Natural killer cell (primary cell): ENCODE results near the gene MAU2. TPM values are rescaled to one million over a fixed set of nuclear protein-coding genes. Genes with fewer than 3 reads are reported as not detected.

Source experiments
- ATAC-seq, 3 donors: fragments of 150-1000 bp in 2 of 3; fragments of 200-7000 bp in 1 of 3; cut with Tn5 transposase; 1 replicate in 1 of 3; 2 replicates in 2 of 3; pipeline ENCODE4 v1.10.0; 2021; ENCODE audit warnings: mild to moderate bottlenecking in 2 of 3, moderate library complexity in 2 of 3
- DNase-seq, 2 donors: peaks; one replicate each; pipeline versions ENCODE4 v3.0.0 to v3.0.0-alpha.2; 2013 to 2021; ENCODE audit warnings: mixed read lengths in 1 of 2
- H3K27ac ChIP-seq: one replicate; pipeline ENCODE4 v1.5.1; 2013; ENCODE audit warnings: mild to moderate bottlenecking, low read length
- H3K27me3 ChIP-seq: one replicate; pipeline ENCODE4 v1.6.1; 2013; ENCODE audit warnings: low read length; ENCODE audit not compliant: control insufficient read depth, insufficient read depth
- H3K36me3 ChIP-seq: one replicate; pipeline ENCODE4 v1.6.1; 2013; ENCODE audit warnings: low read length; ENCODE audit not compliant: control insufficient read depth, insufficient read depth
- H3K4me1 ChIP-seq: one replicate; pipeline ENCODE4 v1.6.1; 2013; ENCODE audit warnings: low read length; ENCODE audit not compliant: control insufficient read depth, insufficient read depth
- H3K4me3 ChIP-seq: one replicate; pipeline ENCODE4 v1.5.1; 2013; ENCODE audit warnings: low read length
- H3K9me3 ChIP-seq: one replicate; pipeline ENCODE4 v1.6.1; 2013; ENCODE audit warnings: low read length; ENCODE audit not compliant: control insufficient read depth, insufficient read depth
- H3K27ac Mint-ChIP-seq, 2 donors: one replicate each; pipeline ENCODE4 v1.8.0; 2022; ENCODE audit warnings: mild to moderate bottlenecking in 2 of 2, mixed read lengths in 2 of 2, moderate library complexity in 1 of 2
- H3K27me3 Mint-ChIP-seq, 2 donors: one replicate each; pipeline ENCODE4 v1.8.0; 2022; ENCODE audit warnings: low read depth in 2 of 2, mixed read lengths in 2 of 2
- H3K36me3 Mint-ChIP-seq: one replicate; pipeline ENCODE4 v1.8.0; 2022; ENCODE audit warnings: mixed read lengths
- H3K4me1 Mint-ChIP-seq, 2 donors: one replicate each; pipeline ENCODE4 v1.8.0; 2022; ENCODE audit warnings: mixed read lengths in 2 of 2
- H3K4me3 Mint-ChIP-seq: one replicate; pipeline ENCODE4 v1.8.0; 2022; ENCODE audit warnings: mild to moderate bottlenecking, moderate library complexity, mixed read lengths
- H3K9me3 Mint-ChIP-seq, 2 donors: one replicate each; pipeline ENCODE4 v1.8.0; 2022; ENCODE audit warnings: mixed read lengths in 2 of 2
- WGBS: methylation state at CpG from one replicate; pipeline ENCODE4 v1.1.7; 2013; ENCODE audit warnings: missing lambda C conversion rate; ENCODE audit not compliant: insufficient coverage; 5-methylcytosine and 5-hydroxymethylcytosine counted together
- intact Hi-C: fragments of 100-400 bp; cut with micrococcal nuclease; formaldehyde crosslinking; loops from one replicate; pipeline ENCODE4 v1.14.2; 2022
- total RNA-seq, 4 donors: library from RNA; stranded (reverse); fragments of 120-200 nt in 1 of 4; gene quantifications; one replicate each; pipeline versions ENCODE4 v1.2.3 to v1.2.4, GENCODE V29; 2013 to 2022
- TF ChIP-seq, protein P1 (sequence below): fragments of 200-600 bp; IDR thresholded peaks from one replicate; pipeline ENCODE4 v1.8.0; 2022; ENCODE audit warnings: antibody characterized with exemption

Gene MAU2
- total RNA-seq, 3 donors from 2014 or later (not counting 1 experiment from before 2014, with no cell fraction given): 144 to 164 (median 151) TPM

DNA sequence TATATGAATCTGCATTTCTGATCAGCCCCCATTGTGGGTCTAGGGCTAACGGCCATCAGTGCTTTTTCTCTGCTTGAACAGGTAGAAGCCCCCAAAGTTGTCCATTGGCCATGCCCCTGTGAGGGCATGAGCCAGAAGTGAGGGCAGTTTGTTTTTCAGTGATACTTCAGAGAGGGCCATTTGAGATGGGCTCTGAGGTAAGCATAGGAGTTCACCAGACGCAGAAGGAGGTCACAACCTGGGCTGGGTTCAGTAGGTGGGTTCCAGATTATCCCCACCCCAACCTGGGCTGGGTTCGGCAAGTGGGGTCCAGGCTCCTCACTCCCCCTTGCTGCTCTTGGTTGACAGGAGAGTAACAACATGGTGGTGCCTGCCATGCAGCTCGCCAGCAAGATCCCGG lies 33.4 kb downstream of the MAU2 start:
- Histone ChIP-seq H3K36me3 (peaks cover 57% of the 10 kb centered on the region), H3K4me1 (no peaks in the 10 kb centered on the region), H3K27me3 (no peaks in the 10 kb centered on the region), H3K27ac (no peak overlapping the region), H3K4me3 (no peak overlapping the region), H3K9me3 (no peaks in the 10 kb centered on the region)
- ATAC-seq: no peak
- Mint-ChIP-seq H3K9me3 (no peaks in the 10 kb centered on the region), H3K27me3 (no peaks in the 10 kb centered on the region), H3K27ac (no peak overlapping the region), H3K36me3 (no peaks in the 10 kb centered on the region), H3K4me3 (no peak overlapping the region), H3K4me1 (peaks cover 0 to 9% of the 10 kb centered on the region in 2 donors)
- no peak for DNase-seq
- 97% methylated on average over 5 of the region's 5 CpGs for WGBS
- TF ChIP-seq, protein P1, sequence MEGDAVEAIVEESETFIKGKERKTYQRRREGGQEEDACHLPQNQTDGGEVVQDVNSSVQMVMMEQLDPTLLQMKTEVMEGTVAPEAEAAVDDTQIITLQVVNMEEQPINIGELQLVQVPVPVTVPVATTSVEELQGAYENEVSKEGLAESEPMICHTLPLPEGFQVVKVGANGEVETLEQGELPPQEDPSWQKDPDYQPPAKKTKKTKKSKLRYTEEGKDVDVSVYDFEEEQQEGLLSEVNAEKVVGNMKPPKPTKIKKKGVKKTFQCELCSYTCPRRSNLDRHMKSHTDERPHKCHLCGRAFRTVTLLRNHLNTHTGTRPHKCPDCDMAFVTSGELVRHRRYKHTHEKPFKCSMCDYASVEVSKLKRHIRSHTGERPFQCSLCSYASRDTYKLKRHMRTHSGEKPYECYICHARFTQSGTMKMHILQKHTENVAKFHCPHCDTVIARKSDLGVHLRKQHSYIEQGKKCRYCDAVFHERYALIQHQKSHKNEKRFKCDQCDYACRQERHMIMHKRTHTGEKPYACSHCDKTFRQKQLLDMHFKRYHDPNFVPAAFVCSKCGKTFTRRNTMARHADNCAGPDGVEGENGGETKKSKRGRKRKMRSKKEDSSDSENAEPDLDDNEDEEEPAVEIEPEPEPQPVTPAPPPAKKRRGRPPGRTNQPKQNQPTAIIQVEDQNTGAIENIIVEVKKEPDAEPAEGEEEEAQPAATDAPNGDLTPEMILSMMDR: no peak
- intact Hi-C loops: no loop called here

- 97% methylated on average over 11 of the region's 11 CpGs for WGBS
- Mint-ChIP-seq H3K4me3 (no peak overlapping the region), H3K27me3 (no peaks in the 10 kb centered on the region), H3K4me1 (peaks cover 0 to 9% of the 10 kb centered on the region in 2 donors), H3K36me3 (no peaks in the 10 kb centered on the region), H3K27ac (no peak overlapping the region), H3K9me3 (no peaks in the 10 kb centered on the region)
- no peaks in the 10 kb centered on the region for H3K4me1 ChIP-seq
- H3K4me3 ChIP-seq: no peak overlapping the region
- H3K36me3 ChIP-seq: peaks cover 49% of the 10 kb centered on the region
- ATAC-seq: no peak
- intact Hi-C loops: no loop called here
- TF ChIP-seq, protein P1: no peak
- DNase-seq: no peak
- no peaks in the 10 kb centered on the region for H3K27me3 ChIP-seq
- H3K27ac ChIP-seq: no peak overlapping the region
- H3K9me3 ChIP-seq: no peaks in the 10 kb centered on the region
Measured at GRCh38 chr19:19354932-19355331, 34.3 kb downstream of the MAU2 start.

DNA sequence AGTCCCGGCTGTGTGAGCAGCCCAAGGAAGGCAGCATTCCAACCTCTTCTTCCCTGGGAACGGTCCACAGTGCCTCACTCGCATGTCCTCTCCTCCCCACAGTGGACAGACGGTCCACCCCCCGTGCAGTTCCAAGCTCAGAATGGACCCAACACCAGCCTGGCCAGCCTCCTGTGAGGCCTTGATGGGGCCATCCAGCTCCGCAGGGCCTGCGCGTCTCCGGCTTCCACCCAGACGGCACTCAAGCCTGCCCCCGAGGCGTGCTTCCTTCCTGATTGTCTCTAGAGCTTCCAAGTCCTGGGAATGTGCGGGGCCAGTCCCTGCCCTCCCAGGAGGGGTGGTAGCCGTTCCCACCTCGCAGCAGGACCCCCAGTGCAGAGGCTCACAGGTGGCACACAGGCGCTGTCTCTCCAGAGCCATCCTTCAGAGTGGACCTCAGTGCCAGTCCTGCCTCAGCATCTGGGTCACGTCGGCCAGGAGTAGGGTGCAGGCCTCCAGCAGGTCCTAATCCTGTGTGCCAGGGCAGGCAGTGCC lies 35.0 kb downstream of the MAU2 start:
- Histone ChIP-seq H3K4me1 (peaks cover 2% of the 10 kb centered on the region), H3K36me3 (peaks cover 49% of the 10 kb centered on the region), H3K9me3 (no peaks in the 10 kb centered on the region), H3K27me3 (no peaks in the 10 kb centered on the region), H3K4me3 (no peak overlapping the region), H3K27ac (no peak overlapping the region)
- ATAC-seq: no peak
- Mint-ChIP-seq H3K27me3 (no peaks in the 10 kb centered on the region), H3K9me3 (no peaks in the 10 kb centered on the region), H3K4me3 (no peak overlapping the region), H3K4me1 (peaks cover 0 to 9% of the 10 kb centered on the region in 2 donors), H3K36me3 (no peaks in the 10 kb centered on the region), H3K27ac (no peak overlapping the region)
- TF ChIP-seq, protein P1: no peak
- WGBS: 98% methylated on average over 18 of the region's 18 CpGs
- intact Hi-C loops: no loop called here
- no peak for DNase-seq

- Mint-ChIP-seq H3K4me3 (no peak overlapping the region), H3K4me1 (peaks cover 6 to 15% of the 10 kb centered on the region in 2 donors), H3K36me3 (no peaks in the 10 kb centered on the region), H3K27me3 (no peaks in the 10 kb centered on the region), H3K27ac (no peak overlapping the region), H3K9me3 (no peaks in the 10 kb centered on the region)
- TF ChIP-seq, protein P1: no peak
- DNase-seq: no peak
- H3K27me3 ChIP-seq: no peaks in the 10 kb centered on the region
- peaks cover 10% of the 10 kb centered on the region for H3K4me1 ChIP-seq
- 97% methylated on average over 11 of the region's 11 CpGs for WGBS
- intact Hi-C loops: no loop called here
- H3K36me3 ChIP-seq: peaks cover 49% of the 10 kb centered on the region
- no peaks in the 10 kb centered on the region for H3K9me3 ChIP-seq
- H3K4me3 ChIP-seq: no peak overlapping the region
- no peak for ATAC-seq
- no peak overlapping the region for H3K27ac ChIP-seq
Measured at GRCh38 chr19:19356500-19356899, 35.9 kb downstream of the MAU2 start.
